GM19467 (cell line): ENCODE measurements around the gene PLXDC2.
"Not testable (repeated sequence)": the region's sequence is repeated elsewhere in the genome, so short reads cannot be mapped to it uniquely, and the experiment has no call there.

Experiments used
- ATAC-seq: cut with Tn5 transposase; IDR thresholded peaks from one replicate; pipeline ENCODE4 v1.9.1; 2021; ENCODE audit warnings: mild to moderate bottlenecking, moderate library complexity; ENCODE audit not compliant: unreplicated experiment

Gene PLXDC2

GRCh38 chr10:19968745-19969144 lies 152.5 kb downstream of the PLXDC2 start:
- ATAC-seq, result no peak

- no peak for ATAC-seq
These were observed 154.0 kb downstream of the PLXDC2 start for GRCh38 chr10:19970256-19970655.

- ATAC-seq, result no peak
These were observed 154.5 kb downstream of the PLXDC2 start for GRCh38 chr10:19970717-19971116.

- ATAC-seq, result no peak
These were observed 155.3 kb downstream of the PLXDC2 start for GRCh38 chr10:19971343-19972052.

- no peak for ATAC-seq
These were observed 157.9 kb downstream of the PLXDC2 start for GRCh38 chr10:19974138-19974537.

GRCh38 chr10:19974554-19974953 lies 158.3 kb downstream of the PLXDC2 start:
- no peak for ATAC-seq

- ATAC-seq, result no peak
These were observed 160.9 kb downstream of the PLXDC2 start for GRCh38 chr10:19977097-19977521.

- no peak for ATAC-seq
These were observed 163.4 kb downstream of the PLXDC2 start for GRCh38 chr10:19979628-19980027.

GRCh38 chr10:19983880-19984565 lies 167.8 kb downstream of the PLXDC2 start:
- ATAC-seq, result no peak

- ATAC-seq, result no peak
These were observed 169.5 kb downstream of the PLXDC2 start for GRCh38 chr10:19985745-19986144.

GRCh38 chr10:19986591-19986990 lies 170.4 kb downstream of the PLXDC2 start:
- ATAC-seq, result no peak

- ATAC-seq, result no peak
These were observed 171.7 kb downstream of the PLXDC2 start for GRCh38 chr10:19987931-19988330.

GRCh38 chr10:19993714-19994315 lies 177.6 kb downstream of the PLXDC2 start:
- no peak for ATAC-seq

- no peak for ATAC-seq
These were observed 182.2 kb downstream of the PLXDC2 start for GRCh38 chr10:19998482-19998881.

GRCh38 chr10:19999431-19999830 lies 183.2 kb downstream of the PLXDC2 start:
- no peak for ATAC-seq

GRCh38 chr10:20002026-20002425 lies 185.8 kb downstream of the PLXDC2 start:
- ATAC-seq, result not testable (repeated sequence)

GRCh38 chr10:20002657-20003056 lies 186.4 kb downstream of the PLXDC2 start:
- no peak for ATAC-seq

- ATAC-seq, result peak; percentile 37
These were observed 187.9 kb downstream of the PLXDC2 start for GRCh38 chr10:20004087-20004523.

GRCh38 chr10:20005638-20006037 lies 189.4 kb downstream of the PLXDC2 start:
- no peak for ATAC-seq

- ATAC-seq, result no peak
These were observed 190.1 kb downstream of the PLXDC2 start for GRCh38 chr10:20006169-20006870.

GRCh38 chr10:20007426-20007825 lies 191.2 kb downstream of the PLXDC2 start:
- no peak for ATAC-seq
